Ascending aorta (tissue), 2 donors: ENCODE measurements around the gene CSGALNACT2. TPM values are rescaled to one million over a fixed set of nuclear protein-coding genes. Genes with fewer than 3 reads are reported as not detected.

Source experiments
- DNase-seq, 2 donors: peaks; one replicate each; pipeline ENCODE4 v3.0.0-alpha.2; 2019; ENCODE audit warnings: low spot score in 2 of 2
- H3K27ac ChIP-seq, 2 donors: fragments of 200-600 bp; sonication (generic); one replicate each; pipeline ENCODE4 v1.5.1; 2016 to 2017; ENCODE audit warnings: mild to moderate bottlenecking in 1 of 2
- H3K27me3 ChIP-seq: fragments of 200-600 bp; sonication (generic); one replicate; pipeline ENCODE4 v1.5.1; 2017
- H3K36me3 ChIP-seq, 2 donors: fragments of 200-600 bp; sonication (generic); one replicate each; pipeline ENCODE4 v1.5.1; 2016
- H3K4me1 ChIP-seq, 2 donors: fragments of 200-600 bp; sonication (generic); one replicate each; pipeline ENCODE4 v1.5.1; 2016 to 2017; ENCODE audit warnings: mild to moderate bottlenecking in 1 of 2
- H3K4me3 ChIP-seq, 2 donors: fragments of 200-600 bp; sonication (generic); one replicate each; pipeline ENCODE4 v1.5.1; 2016 to 2017; ENCODE audit warnings: mild to moderate bottlenecking in 1 of 2
- H3K9me3 ChIP-seq, 2 donors: fragments of 200-600 bp; sonication (generic); one replicate each; pipeline ENCODE4 v1.5.1; 2016
- CTCF ChIP-seq, 3 experiments: fragments of 200-600 bp in 2 of 3; fragments of 450-650 bp in 1 of 3; sonication (generic) in 2 of 3; IDR thresholded peaks; one replicate each; pipeline ENCODE4 v1.5.1; 2016 to 2019; ENCODE audit warnings: antibody characterized with exemption in 3 of 3, mild to moderate bottlenecking in 1 of 3, moderate library complexity in 1 of 3
- intact Hi-C: fragments of 100-400 bp; cut with DNase I; formaldehyde crosslinking; loops from one replicate; pipeline ENCODE4 v1.15.1; 2023
- total RNA-seq: library from RNA; depleted of rRNA; stranded (reverse); fragments of >200 nt; gene quantifications from one replicate; pipeline ENCODE4 v1.1.0, GENCODE V29; 2016

Gene CSGALNACT2
- total RNA-seq, 1 donor from 2014 or later, result 19.7 TPM

GRCh38 chr10:43202224-43202656 is 64.0 kb downstream of the CSGALNACT2 start:
- DNase-seq, result peak in 1 of 2 donors; percentile 61
- Histone ChIP-seq H3K4me3 (peak overlapping the region; percentile 54 to 57), H3K36me3 (no peaks in the 10 kb centered on the region), H3K27me3 (no peaks in the 10 kb centered on the region), H3K9me3 (no peaks in the 10 kb centered on the region), H3K4me1 (peaks cover 0 to 2% of the 10 kb centered on the region in 2 donors), H3K27ac (no peak overlapping the region)
- TF ChIP-seq CTCF (IDR thresholded peaks at IDR 0.05), result peak; percentile 5 to 48 (median 7)
- intact Hi-C loops, result no loop called here

- DNase-seq, result peak in 1 of 2 donors; percentile 59
- no peaks in the 10 kb centered on the region for H3K27me3 ChIP-seq
- peaks cover 0 to 2% of the 10 kb centered on the region in 2 donors for H3K4me1 ChIP-seq
- H3K4me3 ChIP-seq, result peak overlapping the region; percentile 54 to 57
- no peaks in the 10 kb centered on the region for H3K36me3 ChIP-seq
- H3K27ac ChIP-seq, result no peak overlapping the region
- intact Hi-C loops, result no loop called here
- no peak for TF ChIP-seq CTCF (IDR thresholded peaks at IDR 0.05)
- no peaks in the 10 kb centered on the region for H3K9me3 ChIP-seq
Measured at GRCh38 chr10:43202657-43203447, 64.6 kb downstream of the CSGALNACT2 start.

GRCh38 chr10:43203448-43204041 is 65.3 kb downstream of the CSGALNACT2 start:
- H3K4me3 ChIP-seq, result no peak overlapping the region
- intact Hi-C loops, result no loop called here

GRCh38 chr10:43204042-43204942 is 66.0 kb downstream of the CSGALNACT2 start:
- TF ChIP-seq CTCF (IDR thresholded peaks at IDR 0.05), result no peak
- H3K4me1 ChIP-seq, result peaks cover 0 to 2% of the 10 kb centered on the region in 2 donors
- no peak overlapping the region for H3K27ac ChIP-seq
- DNase-seq, result peak; percentile 2 to 49
- intact Hi-C loops, result no loop called here
- no peaks in the 10 kb centered on the region for H3K27me3 ChIP-seq
- no peaks in the 10 kb centered on the region for H3K9me3 ChIP-seq
- no peak overlapping the region for H3K4me3 ChIP-seq
- H3K36me3 ChIP-seq, result no peaks in the 10 kb centered on the region

More at GRCh38 chr10:43203448-43204041, 65.3 kb downstream of the CSGALNACT2 start:
- Histone ChIP-seq H3K27me3 (no peaks in the 10 kb centered on the region), H3K27ac (no peak overlapping the region), H3K9me3 (no peaks in the 10 kb centered on the region), H3K4me1 (peaks cover 0 to 2% of the 10 kb centered on the region in 2 donors), H3K36me3 (no peaks in the 10 kb centered on the region)
- peak in 1 of 2 donors; percentile 63 for DNase-seq
- TF ChIP-seq CTCF (IDR thresholded peaks at IDR 0.05), result no peak

- TF ChIP-seq CTCF (IDR thresholded peaks at IDR 0.05), result peak in 1 of 3 experiments; percentile 48
- Histone ChIP-seq H3K9me3 (no peaks in the 10 kb centered on the region), H3K27me3 (no peaks in the 10 kb centered on the region), H3K4me1 (peaks cover 0 to 2% of the 10 kb centered on the region in 2 donors), H3K36me3 (no peaks in the 10 kb centered on the region), H3K27ac (no peak overlapping the region), H3K4me3 (no peak overlapping the region)
- peak; percentile 5 to 61 for DNase-seq
- intact Hi-C loops, result no loop called here
Measured at GRCh38 chr10:43204943-43205671, 66.9 kb downstream of the CSGALNACT2 start.
